ENCODE results near the gene PRDM12.

The PRDM12 gene

GRCh38 chr9:130715270-130715669 is 50.9 kb downstream of the PRDM12 start:
- H2AFZ ChIP-seq (ENCODE audit: low read depth, low read length) = no peak overlapping the region
- peaks cover 45% of the 10 kb centered on the region for H3K4me1 ChIP-seq (ENCODE audit: insufficient read depth, low read length)
- peak overlapping the region; percentile 12; the same call in 1 of the 2 replicates for H3K27ac ChIP-seq (ENCODE audit: low read length)

GRCh38 chr9:130718562-130718961 is 54.2 kb downstream of the PRDM12 start:
- no peaks in the 10 kb centered on the region for H3K27me3 ChIP-seq (ENCODE audit: insufficient read depth, low read length, poor library complexity)
- no peaks in the 10 kb centered on the region for H3K9me3 ChIP-seq (ENCODE audit: insufficient read depth, low read length, severe bottlenecking)
- peaks cover 3% of the 10 kb centered on the region; the same call in 1 of the 2 replicates for H4K20me1 ChIP-seq (ENCODE audit: insufficient read depth, low read length)
- H3K79me2 ChIP-seq (ENCODE audit: insufficient read depth, low read length) = peaks cover 63% of the 10 kb centered on the region
- ATAC-seq (ENCODE audit: insufficient read depth, low read depth) = no peak
- no peak overlapping the region for H3K4me2 ChIP-seq (ENCODE audit: insufficient read depth, low read length)
- H2AFZ ChIP-seq (ENCODE audit: low read depth, low read length) = no peak overlapping the region
- no peak overlapping the region for H3K9ac ChIP-seq (ENCODE audit: low read depth, low read length)
- no peak overlapping the region for H3K4me3 ChIP-seq (ENCODE audit: low read depth in 1 of 2, low read length in 2 of 2)
- no peak for DNase-seq
- no peak overlapping the region for H3K27ac ChIP-seq (ENCODE audit: low read length)
- TF ChIP-seq CTCF (IDR thresholded peaks at IDR 0.05; ENCODE audit: borderline replicate concordance, extremely low read depth, low read length, poor library complexity, severe bottlenecking) (no peak), EZH2 (IDR thresholded peaks at IDR 0.05; ENCODE audit: borderline replicate concordance, low read depth, low read length, severe bottlenecking) (no peak)
- peaks cover 36% of the 10 kb centered on the region for H3K4me1 ChIP-seq (ENCODE audit: insufficient read depth, low read length)
- H3K36me3 ChIP-seq (ENCODE audit: insufficient read depth, low read length) = no peaks in the 10 kb centered on the region

More at GRCh38 chr9:130715270-130715669, 50.9 kb downstream of the PRDM12 start:
- H3K36me3 ChIP-seq (ENCODE audit: insufficient read depth, low read length) = no peaks in the 10 kb centered on the region
- no peak for TF ChIP-seq CTCF (IDR thresholded peaks at IDR 0.05; ENCODE audit: borderline replicate concordance, extremely low read depth, low read length, poor library complexity, severe bottlenecking)
- no peak for TF ChIP-seq EZH2 (IDR thresholded peaks at IDR 0.05; ENCODE audit: borderline replicate concordance, low read depth, low read length, severe bottlenecking)
- peaks cover 58% of the 10 kb centered on the region for H3K79me2 ChIP-seq (ENCODE audit: insufficient read depth, low read length)
- DNase-seq (no peak), ATAC-seq (ENCODE audit: insufficient read depth, low read depth) (no peak)
- H3K27me3 ChIP-seq (ENCODE audit: insufficient read depth, low read length, poor library complexity) = no peaks in the 10 kb centered on the region
- H3K9ac ChIP-seq (ENCODE audit: low read depth, low read length) = peak overlapping the region; percentile 84
- H3K4me3 ChIP-seq (ENCODE audit: low read depth in 1 of 2, low read length in 2 of 2) = peak overlapping the region; percentile 54 to 68; a peak in 3 of 4 replicates
- peak overlapping the region; percentile 84 for H3K4me2 ChIP-seq (ENCODE audit: insufficient read depth, low read length)
- no peaks in the 10 kb centered on the region for H3K9me3 ChIP-seq (ENCODE audit: insufficient read depth, low read length, severe bottlenecking)
- H4K20me1 ChIP-seq (ENCODE audit: insufficient read depth, low read length) = no peaks in the 10 kb centered on the region

- H3K4me1 ChIP-seq (ENCODE audit: insufficient read depth, low read length) = peaks cover 14% of the 10 kb centered on the region
- H2AFZ ChIP-seq (ENCODE audit: low read depth, low read length) = no peak overlapping the region
- peaks cover 3% of the 10 kb centered on the region; the same call in 1 of the 2 replicates for H4K20me1 ChIP-seq (ENCODE audit: insufficient read depth, low read length)
- no peaks in the 10 kb centered on the region for H3K27me3 ChIP-seq (ENCODE audit: insufficient read depth, low read length, poor library complexity)
- no peaks in the 10 kb centered on the region for H3K9me3 ChIP-seq (ENCODE audit: insufficient read depth, low read length, severe bottlenecking)
- DNase-seq (no peak), ATAC-seq (ENCODE audit: insufficient read depth, low read depth) (no peak)
- TF ChIP-seq EZH2 (IDR thresholded peaks at IDR 0.05; ENCODE audit: borderline replicate concordance, low read depth, low read length, severe bottlenecking) (no peak), CTCF (IDR thresholded peaks at IDR 0.05; ENCODE audit: borderline replicate concordance, extremely low read depth, low read length, poor library complexity, severe bottlenecking) (no peak)
- no peak overlapping the region for H3K4me2 ChIP-seq (ENCODE audit: insufficient read depth, low read length)
- H3K36me3 ChIP-seq (ENCODE audit: insufficient read depth, low read length) = no peaks in the 10 kb centered on the region
- peaks cover 41% of the 10 kb centered on the region for H3K79me2 ChIP-seq (ENCODE audit: insufficient read depth, low read length)
- no peak overlapping the region for H3K27ac ChIP-seq (ENCODE audit: low read length)
- H3K9ac ChIP-seq (ENCODE audit: low read depth, low read length) = no peak overlapping the region
- no peak overlapping the region for H3K4me3 ChIP-seq (ENCODE audit: low read depth in 1 of 2, low read length in 2 of 2)
These were observed 56.4 kb downstream of the PRDM12 start for GRCh38 chr9:130720762-130721161.

Measured in DND-41 (cell line).